Astrocyte of the cerebellum (primary cell): ENCODE measurements around the gene WWTR1.
A peak's percentile ranks its signal among the peaks of the same experiment; 100 is the strongest.

Experiments
- DNase-seq: peaks from one replicate; pipeline ENCODE4 v3.0.0-alpha.2; 2011; ENCODE audit warnings: low read depth
- H3K4me3 ChIP-seq: 2 replicates; pipeline ENCODE4 v1.5.1; 2011; ENCODE audit warnings: mild to moderate bottlenecking, low read depth, low read length, moderate library complexity
- in situ Hi-C: cut with HindIII; loops from 2 replicates; pipeline ENCODE4 v1.10.0; 2017; ENCODE audit warnings: low sequenced_read_pairs
- TF ChIP-seq, protein P1 (sequence below): IDR thresholded peaks from 2 replicates; pipeline ENCODE4 v1.5.1; 2012; ENCODE audit warnings: low read length, low read depth, moderate library complexity, mild to moderate bottlenecking; ENCODE audit errors: missing control alignments

WWTR1 gene

DNA sequence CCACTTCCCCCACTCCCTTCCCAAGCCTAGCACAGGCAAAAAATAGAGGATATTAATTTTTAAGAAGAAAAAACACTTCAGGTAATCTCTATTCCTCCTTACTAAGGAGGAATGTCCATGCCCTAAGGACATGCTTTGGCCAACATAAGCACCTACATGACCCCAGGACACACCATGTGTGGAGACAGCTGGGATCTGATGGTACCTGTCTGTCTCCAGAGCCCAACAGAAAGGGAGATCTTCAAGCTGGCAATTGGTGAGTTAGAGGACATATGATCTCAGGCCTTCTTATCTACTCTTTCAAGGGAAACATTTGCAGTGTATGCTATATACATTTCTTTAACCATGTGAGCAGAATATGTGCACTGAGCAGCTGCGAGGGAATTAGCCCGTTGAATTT lies 176.3 kb downstream of the WWTR1 start:
- no peak overlapping the region for H3K4me3 ChIP-seq
- TF ChIP-seq, protein P1, sequence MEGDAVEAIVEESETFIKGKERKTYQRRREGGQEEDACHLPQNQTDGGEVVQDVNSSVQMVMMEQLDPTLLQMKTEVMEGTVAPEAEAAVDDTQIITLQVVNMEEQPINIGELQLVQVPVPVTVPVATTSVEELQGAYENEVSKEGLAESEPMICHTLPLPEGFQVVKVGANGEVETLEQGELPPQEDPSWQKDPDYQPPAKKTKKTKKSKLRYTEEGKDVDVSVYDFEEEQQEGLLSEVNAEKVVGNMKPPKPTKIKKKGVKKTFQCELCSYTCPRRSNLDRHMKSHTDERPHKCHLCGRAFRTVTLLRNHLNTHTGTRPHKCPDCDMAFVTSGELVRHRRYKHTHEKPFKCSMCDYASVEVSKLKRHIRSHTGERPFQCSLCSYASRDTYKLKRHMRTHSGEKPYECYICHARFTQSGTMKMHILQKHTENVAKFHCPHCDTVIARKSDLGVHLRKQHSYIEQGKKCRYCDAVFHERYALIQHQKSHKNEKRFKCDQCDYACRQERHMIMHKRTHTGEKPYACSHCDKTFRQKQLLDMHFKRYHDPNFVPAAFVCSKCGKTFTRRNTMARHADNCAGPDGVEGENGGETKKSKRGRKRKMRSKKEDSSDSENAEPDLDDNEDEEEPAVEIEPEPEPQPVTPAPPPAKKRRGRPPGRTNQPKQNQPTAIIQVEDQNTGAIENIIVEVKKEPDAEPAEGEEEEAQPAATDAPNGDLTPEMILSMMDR = no peak
- no peak for DNase-seq
- in situ Hi-C loops = no loop called here

DNA sequence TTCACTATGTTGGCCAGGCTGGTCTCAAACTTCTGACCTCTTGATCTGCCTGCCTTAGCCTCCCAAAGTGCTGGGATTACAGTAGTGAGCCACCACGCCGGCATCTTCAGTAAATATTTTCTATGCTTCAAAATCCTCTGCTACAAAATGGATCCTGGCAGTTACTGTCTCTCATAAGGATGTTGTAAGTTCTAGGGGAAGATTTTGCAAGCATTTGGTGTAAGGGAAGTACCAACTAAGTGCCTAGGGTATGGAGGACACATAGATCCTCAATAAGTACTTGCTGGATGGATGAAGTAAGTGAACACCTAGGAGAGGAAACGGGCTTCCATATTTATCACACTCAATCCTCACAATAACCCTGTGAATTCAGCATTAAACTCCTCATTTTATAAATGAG lies 176.8 kb downstream of the WWTR1 start:
- no peak for DNase-seq
- no peak overlapping the region for H3K4me3 ChIP-seq
- TF ChIP-seq, protein P1 = no peak
- in situ Hi-C loops = no loop called here

DNA sequence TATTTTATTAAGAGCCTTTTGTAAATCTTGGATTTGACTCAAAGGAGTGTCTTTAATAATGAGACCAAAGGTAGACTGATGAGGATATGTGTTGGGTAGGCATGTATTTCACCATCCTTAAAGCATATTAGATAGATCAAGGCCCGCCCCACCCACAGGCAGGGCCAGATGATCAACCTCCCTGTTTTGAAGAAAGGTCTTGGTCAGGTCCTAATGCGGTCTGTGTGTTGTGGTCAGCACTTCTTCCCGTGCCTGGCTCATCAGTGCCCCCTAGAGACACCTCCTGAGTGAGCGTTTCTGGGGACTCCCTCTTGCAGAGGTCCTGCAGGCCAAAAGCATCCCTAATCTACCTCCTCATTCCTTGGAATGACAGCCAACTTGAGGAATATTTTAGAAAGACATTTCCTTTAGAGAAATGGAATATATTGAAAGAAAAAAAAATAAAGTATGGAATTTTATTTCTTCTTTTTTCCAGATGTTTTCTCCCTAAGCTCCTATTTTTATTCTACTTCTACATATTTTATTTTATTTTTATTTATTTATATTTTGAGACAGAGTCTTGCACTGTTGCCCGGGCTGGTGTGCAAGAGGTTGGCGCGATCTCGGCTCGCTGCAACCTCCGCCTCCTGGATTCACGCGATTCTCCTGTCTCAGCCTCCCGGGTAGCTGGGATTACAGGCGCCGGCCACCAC lies 177.4 kb downstream of the WWTR1 start:
- DNase-seq = peak; percentile 74
- TF ChIP-seq, protein P1 = peak; percentile 98
- no peak overlapping the region for H3K4me3 ChIP-seq
- in situ Hi-C loops = no loop called here

DNA sequence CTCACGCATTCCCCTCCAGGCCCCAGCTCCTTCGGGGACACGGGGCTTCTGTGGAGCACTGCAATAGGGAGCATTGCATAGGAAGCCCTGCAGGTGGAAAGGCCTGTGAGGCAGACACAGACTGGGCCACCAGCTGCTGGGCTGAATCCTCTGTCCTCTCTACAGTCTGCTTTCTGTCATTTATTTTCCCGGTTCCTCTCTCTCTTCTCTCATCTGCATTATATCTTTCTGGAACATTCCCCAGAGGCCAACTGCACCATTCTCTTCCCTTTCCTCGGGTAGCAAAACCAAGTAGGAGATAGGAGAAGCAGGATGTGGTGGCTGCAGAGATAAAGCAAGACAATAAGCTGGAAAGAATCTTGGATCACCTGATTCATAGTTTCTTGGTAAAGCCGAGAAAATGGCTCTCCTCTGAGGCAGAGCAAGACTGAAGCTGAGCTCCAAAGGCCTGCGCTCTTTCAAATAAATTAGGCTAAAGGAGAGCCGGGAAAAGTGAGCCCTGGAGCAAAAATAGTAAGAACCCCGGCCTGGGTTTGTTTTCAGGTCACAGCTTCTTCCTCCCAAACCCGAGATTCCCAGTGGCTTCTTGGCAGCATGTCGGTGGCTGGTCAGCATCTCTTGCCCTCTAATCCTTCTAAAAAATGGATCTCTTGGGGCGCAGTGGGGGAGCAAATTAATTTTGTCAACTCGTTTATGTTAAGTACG lies 178.1 kb downstream of the WWTR1 start:
- DNase-seq = no peak
- no peak overlapping the region for H3K4me3 ChIP-seq
- in situ Hi-C loops = no loop called here
- TF ChIP-seq, protein P1 = no peak

DNA sequence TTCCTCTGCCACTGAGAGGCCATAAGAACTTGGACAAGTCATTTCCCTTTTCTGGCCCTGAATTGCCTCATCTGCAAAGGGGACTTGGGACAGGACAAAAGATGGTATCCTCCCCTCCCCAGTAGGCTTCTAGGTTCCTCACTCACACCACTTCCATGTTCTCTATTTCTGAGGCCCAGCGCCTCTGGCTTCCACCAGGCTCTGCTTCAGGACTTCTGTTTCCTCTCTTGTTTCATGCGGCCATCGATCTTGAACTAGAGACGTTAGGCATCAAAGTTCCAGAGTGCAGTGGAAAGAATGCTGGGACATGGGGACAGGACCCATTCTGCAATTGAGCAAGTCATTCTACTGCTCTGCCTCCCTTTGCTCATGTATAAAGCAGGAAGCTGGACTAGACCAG lies 181.6 kb downstream of the WWTR1 start:
- no peak for DNase-seq
- in situ Hi-C loops = no loop called here
- TF ChIP-seq, protein P1 = no peak
- H3K4me3 ChIP-seq = no peak overlapping the region

DNA sequence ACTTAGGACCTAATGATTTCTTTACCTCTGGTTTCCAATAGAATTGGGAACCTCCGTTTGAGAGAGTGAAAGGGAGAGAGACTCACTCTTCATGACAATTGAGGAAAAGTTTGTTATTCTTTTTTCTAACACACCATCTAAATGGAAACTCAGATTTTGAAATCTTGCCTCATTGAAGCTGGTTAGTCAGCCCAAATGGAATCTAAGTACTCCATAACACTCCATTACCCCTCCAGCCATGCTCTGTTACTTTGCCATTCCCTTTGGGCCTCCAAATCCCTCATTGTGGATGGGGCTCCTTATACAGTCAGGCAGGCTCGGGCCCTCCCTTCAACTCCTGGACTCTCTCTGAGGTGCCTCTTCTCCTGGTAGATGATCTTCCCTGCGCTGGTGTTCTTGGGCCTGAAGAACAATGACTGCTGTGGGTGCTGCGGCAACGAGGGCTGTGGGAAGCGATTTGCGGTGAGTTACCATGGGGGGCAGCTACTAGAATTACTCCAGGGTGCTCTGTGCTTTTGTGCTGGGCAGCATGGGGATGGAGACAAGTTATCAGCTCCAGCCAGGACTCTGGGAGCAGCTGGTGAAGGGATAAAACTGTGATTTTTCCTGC lies 182.3 kb downstream of the WWTR1 start:
- no peak overlapping the region for H3K4me3 ChIP-seq
- DNase-seq = no peak
- TF ChIP-seq, protein P1 = no peak
- in situ Hi-C loops = no loop called here
